ENCODE measurements around the gene SCN7A.
"Not testable (repeated sequence)": the region's sequence is repeated elsewhere in the genome, so short reads cannot be mapped to it uniquely, and the experiment has no call there.

The SCN7A gene

GRCh38 chr2:166410828-166411472 is 83.1 kb downstream of the SCN7A start:
- in situ Hi-C loops (cut with MboI; ENCODE audit: low pct_unique_long_range_greater_than_20kb, low sequenced_read_pairs, unreplicated experiment) = no loop called here
- DNase-seq (ENCODE audit: low spot score) = no peak

GRCh38 chr2:166407746-166408145 is 86.3 kb downstream of the SCN7A start:
- DNase-seq (ENCODE audit: low spot score); in situ Hi-C loops (cut with MboI; ENCODE audit: low pct_unique_long_range_greater_than_20kb, low sequenced_read_pairs, unreplicated experiment): not testable (repeated sequence)

More at GRCh38 chr2:166410828-166411472, 83.1 kb downstream of the SCN7A start:
- TF ChIP-seq CTCF (IDR thresholded peaks at IDR 0.05; ENCODE audit: extremely low read depth, insufficient read depth, missing control alignments) = no peak

- no peak for DNase-seq (ENCODE audit: low spot score)
- no peak for TF ChIP-seq CTCF (IDR thresholded peaks at IDR 0.05; ENCODE audit: extremely low read depth, insufficient read depth, missing control alignments)
- in situ Hi-C loops (cut with MboI; ENCODE audit: low pct_unique_long_range_greater_than_20kb, low sequenced_read_pairs, unreplicated experiment) = no loop called here
Observed at GRCh38 chr2:166406374-166406773, 87.7 kb downstream of the SCN7A start.

GRCh38 chr2:166405569-166405926 is 88.5 kb downstream of the SCN7A start:
- DNase-seq (ENCODE audit: low spot score) = no peak
- TF ChIP-seq CTCF (IDR thresholded peaks at IDR 0.05; ENCODE audit: extremely low read depth, insufficient read depth, missing control alignments) = no peak
- in situ Hi-C loops (cut with MboI; ENCODE audit: low pct_unique_long_range_greater_than_20kb, low sequenced_read_pairs, unreplicated experiment) = no loop called here

GRCh38 chr2:166404831-166405568 is 89.0 kb downstream of the SCN7A start:
- in situ Hi-C loops (cut with MboI; ENCODE audit: low pct_unique_long_range_greater_than_20kb, low sequenced_read_pairs, unreplicated experiment) = no loop called here
- DNase-seq (ENCODE audit: low spot score) = no peak

GRCh38 chr2:166394245-166394644 is 99.8 kb downstream of the SCN7A start:
- no peak for DNase-seq (ENCODE audit: low spot score)
- no peak for TF ChIP-seq CTCF (IDR thresholded peaks at IDR 0.05; ENCODE audit: extremely low read depth, insufficient read depth, missing control alignments)
- in situ Hi-C loops (cut with MboI; ENCODE audit: low pct_unique_long_range_greater_than_20kb, low sequenced_read_pairs, unreplicated experiment) = no loop called here

More at GRCh38 chr2:166404831-166405568, 89.0 kb downstream of the SCN7A start:
- TF ChIP-seq CTCF (IDR thresholded peaks at IDR 0.05; ENCODE audit: extremely low read depth, insufficient read depth, missing control alignments) = no peak

- in situ Hi-C loops (cut with MboI; ENCODE audit: low pct_unique_long_range_greater_than_20kb, low sequenced_read_pairs, unreplicated experiment) = no loop called here
- no peak for TF ChIP-seq CTCF (IDR thresholded peaks at IDR 0.05; ENCODE audit: extremely low read depth, insufficient read depth, missing control alignments)
- DNase-seq (ENCODE audit: low spot score) = no peak
Observed at GRCh38 chr2:166393008-166393407, 101.0 kb downstream of the SCN7A start.
